NT2/D1 (cell line): Measurements from ENCODE around the gene CXXC4.

Source experiments
- SUZ12 ChIP-seq: IDR thresholded peaks from 2 replicates; pipeline ENCODE4 v1.6.1; 2011; ENCODE audit not compliant: insufficient read length, insufficient read depth; ENCODE audit errors: extremely low read depth
- YY1 ChIP-seq: IDR thresholded peaks from 2 replicates; pipeline ENCODE4 v1.6.1; 2011; ENCODE audit not compliant: insufficient read length, insufficient read depth
- ZNF274 ChIP-seq: IDR thresholded peaks from 2 replicates; pipeline ENCODE4 v1.6.1; 2011; ENCODE audit warnings: mild to moderate bottlenecking, low read depth, low read length

GRCh38 chr4:104524591-104524990 is 29.9 kb upstream of the CXXC4 start:
- TF ChIP-seq ZNF274 (no peak), YY1 (no peak), SUZ12 (no peak)
